ENCODE measurements around the gene CDH22. TPM values are rescaled to one million over a fixed set of nuclear protein-coding genes. Genes with fewer than 3 reads are reported as not detected.

Gene CDH22
- total and polyA plus RNA-seq, 10 donors = not detected

DNA sequence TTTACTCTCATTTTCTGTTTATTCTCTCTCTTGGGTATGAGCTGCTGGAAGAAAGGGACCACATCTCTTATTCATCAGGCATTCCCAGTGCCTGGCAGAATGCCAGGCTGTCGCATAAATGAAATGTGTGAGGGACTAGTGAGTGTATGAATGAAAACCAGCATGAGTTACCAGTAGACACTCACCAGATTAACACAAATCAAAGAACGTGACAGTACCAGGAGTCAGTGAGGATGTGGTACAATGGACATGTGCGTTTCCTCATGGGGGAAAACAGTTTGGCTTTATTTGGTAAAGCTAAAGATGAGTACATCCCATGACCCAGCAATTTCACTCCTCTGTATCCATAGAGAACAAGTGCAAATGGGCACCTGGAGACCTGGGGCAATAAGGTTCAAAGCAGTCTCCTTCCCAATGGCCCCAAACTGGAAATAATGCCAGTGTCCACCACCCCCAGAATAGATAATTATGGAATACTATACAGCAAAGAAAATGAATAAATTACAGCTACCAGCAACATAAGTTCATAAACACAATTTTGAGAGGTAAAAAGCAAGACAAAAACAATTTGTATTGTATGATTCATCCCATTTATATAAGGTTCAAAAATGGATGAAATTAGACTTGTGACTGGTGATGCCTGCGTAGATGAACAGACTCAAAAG is 93.3 kb downstream of the CDH22 start:
- DNase-seq = no peak
- WGBS, 5 donors = 60 to 74% (median 64%) methylated on average over 4 of the region's 4 CpGs
- peaks cover 0 to 68% (median 13%) of the 10 kb centered on the region in 7 donors for H3K27me3 ChIP-seq (replicated peaks in 1 of 7)
- H3K9me3 ChIP-seq = no peaks in the 10 kb centered on the region
- H3K27ac ChIP-seq = no peak overlapping the region
- intact Hi-C loops (cut with DNase I; ENCODE audit: low total_unique reads) = no loop called here
- H3K4me3 ChIP-seq = no peak overlapping the region
- no peaks in the 10 kb centered on the region for H3K4me1 ChIP-seq
- no peak for TF ChIP-seq POLR2A (IDR thresholded peaks at IDR 0.05)
- no peak for TF ChIP-seq CTCF (IDR thresholded peaks at IDR 0.05 in 8 of 11, conservative IDR thresholded peaks at IDR 0.05 in 3 of 11)
- no peak for TF ChIP-seq POLR2AphosphoS5 (IDR thresholded peaks at IDR 0.05)
- H3K36me3 ChIP-seq = no peaks in the 10 kb centered on the region

DNA sequence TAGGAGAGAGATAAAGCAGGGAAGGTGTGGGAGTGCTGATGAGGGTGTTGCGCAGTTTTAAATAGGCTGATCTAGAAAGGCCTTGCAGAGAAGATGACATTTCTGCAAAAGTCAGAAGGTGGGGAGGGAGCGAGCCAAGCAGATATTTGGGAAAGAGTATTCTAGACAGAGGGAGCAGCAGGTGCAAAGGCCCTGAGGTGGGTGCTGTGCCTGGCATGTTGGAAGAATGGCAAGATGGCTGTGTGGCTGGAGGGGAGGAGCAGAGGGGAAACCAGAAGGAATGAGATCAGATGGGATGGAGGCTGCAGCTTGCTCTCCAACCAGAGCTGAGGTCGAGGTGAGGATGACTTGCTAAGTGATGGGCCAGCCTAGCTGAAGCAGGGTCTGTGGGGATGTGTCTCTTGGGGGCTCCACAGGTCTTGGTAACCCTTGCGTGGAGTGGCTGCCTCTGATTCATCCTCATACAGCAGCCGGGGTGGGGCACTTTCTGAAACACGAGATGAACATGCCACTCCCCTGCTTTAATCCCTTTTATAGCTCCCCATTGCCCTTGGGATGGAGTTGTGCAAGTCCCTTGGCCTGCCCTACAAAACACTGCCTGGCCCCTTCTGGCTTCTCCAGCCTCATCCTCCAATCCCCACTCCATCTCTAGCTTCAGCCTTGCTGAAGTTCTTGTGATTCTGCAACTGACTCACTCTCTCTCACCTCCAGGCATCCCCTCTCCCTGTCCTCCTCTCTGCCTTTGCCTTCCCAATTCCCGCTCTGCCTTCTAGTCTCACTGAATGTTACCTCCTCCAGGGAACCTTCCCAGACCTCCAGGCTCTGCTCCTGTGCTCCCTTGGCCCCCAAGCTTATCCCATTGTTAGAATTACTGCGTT is 94.1 kb downstream of the CDH22 start:
- H3K27ac ChIP-seq = no peak overlapping the region
- H3K4me1 ChIP-seq = no peaks in the 10 kb centered on the region
- no peak for DNase-seq
- H3K4me3 ChIP-seq = no peak overlapping the region
- WGBS, 5 donors = 70 to 75% (median 71%) methylated on average over 8 of the region's 8 CpGs
- intact Hi-C loops (cut with DNase I; ENCODE audit: low total_unique reads) = no loop called here
- no peak for TF ChIP-seq POLR2A (IDR thresholded peaks at IDR 0.05)
- TF ChIP-seq CTCF (IDR thresholded peaks at IDR 0.05 in 8 of 11, conservative IDR thresholded peaks at IDR 0.05 in 3 of 11) = no peak
- no peak for TF ChIP-seq POLR2AphosphoS5 (IDR thresholded peaks at IDR 0.05)
- H3K27me3 ChIP-seq (replicated peaks in 1 of 7) = peaks cover 0 to 75% (median 15%) of the 10 kb centered on the region in 7 donors
- H3K9me3 ChIP-seq = no peaks in the 10 kb centered on the region
- H3K36me3 ChIP-seq = no peaks in the 10 kb centered on the region

- Histone ChIP-seq H3K4me1 (peaks cover 0 to 7% (median 3%) of the 10 kb centered on the region in 6 donors), H3K27me3 (replicated peaks in 1 of 7) (peaks cover 0 to 87% (median 15%) of the 10 kb centered on the region in 7 donors), H3K4me3 (no peak overlapping the region), H3K36me3 (no peaks in the 10 kb centered on the region), H3K9me3 (no peaks in the 10 kb centered on the region), H3K27ac (no peak overlapping the region)
- no peak for DNase-seq
- intact Hi-C loops (cut with DNase I; ENCODE audit: low total_unique reads) = no loop called here
- TF ChIP-seq POLR2A (IDR thresholded peaks at IDR 0.05) (no peak), CTCF (IDR thresholded peaks at IDR 0.05 in 8 of 11, conservative IDR thresholded peaks at IDR 0.05 in 3 of 11) (no peak), POLR2AphosphoS5 (IDR thresholded peaks at IDR 0.05) (no peak)
- WGBS, 5 donors = 58 to 65% (median 64%) methylated on average over 8 to 11 of the region's 11 CpGs
These were observed 95.4 kb downstream of the CDH22 start for GRCh38 chr20:46212876-46213275.

- Histone ChIP-seq H3K36me3 (no peaks in the 10 kb centered on the region), H3K4me3 (no peak overlapping the region), H3K4me1 (peaks cover 0 to 13% (median 6%) of the 10 kb centered on the region in 6 donors), H3K27me3 (replicated peaks in 1 of 7) (peaks cover 0 to 88% (median 15%) of the 10 kb centered on the region in 7 donors), H3K9me3 (no peaks in the 10 kb centered on the region), H3K27ac (no peak overlapping the region)
- TF ChIP-seq POLR2AphosphoS5 (IDR thresholded peaks at IDR 0.05) (no peak), POLR2A (IDR thresholded peaks at IDR 0.05) (no peak), CTCF (IDR thresholded peaks at IDR 0.05 in 8 of 11, conservative IDR thresholded peaks at IDR 0.05 in 3 of 11) (no peak)
- intact Hi-C loops (cut with DNase I; ENCODE audit: low total_unique reads) = no loop called here
- DNase-seq = no peak
- WGBS, 5 donors = 64 to 71% (median 66%) methylated on average over 3 of the region's 3 CpGs
These were observed 96.0 kb downstream of the CDH22 start for GRCh38 chr20:46212252-46212651.

Measured in spleen (tissue), 11 donors.